HepG2 (cell line): Measurements from ENCODE around the gene ZNF683. TPM values are rescaled to one million over a fixed set of nuclear protein-coding genes. Genes with fewer than 3 reads are reported as not detected.
"Not testable (repeated sequence)": the region's sequence is repeated elsewhere in the genome, so short reads cannot be mapped to it uniquely, and the experiment has no call there.

Source experiments
- ATAC-seq: fragments of 200-7000 bp; cut with Tn5 transposase; 3 replicates; pipeline ENCODE4 v1.9.1; 2020; ENCODE audit warnings: mild to moderate bottlenecking, moderate library complexity
- Bru-seq: library from RNA; stranded (reverse); fragments of 400-500 nt; gene quantifications from one replicate; lab custom pipeline; 2021; lab: Mats Ljungman, UMichigan
- BruChase-seq, 2 experiments: library from RNA; stranded (reverse); fragments of 400-500 nt; gene quantifications; one replicate each; lab custom pipeline; 2021; lab: Mats Ljungman, UMichigan
- BruUV-seq: library from RNA; stranded (reverse); fragments of 400-500 nt; replicated peaks from 2 replicates; lab custom pipeline; 2021; lab: Mats Ljungman, UMichigan
- CTCF ChIA-PET: fragments of 300-600 bp; formaldehyde crosslinking; extraction: SDS; loops from one replicate; lab custom pipeline; 2021; ENCODE audit warnings: low total read pairs, inconsistent platforms, low intra/inter-chr PET ratio; lab: Yijun Ruan, JAX
- POLR2A ChIA-PET: fragments of 350-600 bp; sonication (Branson Sonifier 250); formaldehyde crosslinking; loops from one replicate; lab custom pipeline; 2020; ENCODE audit warnings: antibody characterized with exemption, inconsistent platforms; lab: Yijun Ruan, JAX
- DNase-seq: peaks from one replicate; pipeline ENCODE4 v3.0.0-alpha.2; 2015; ENCODE audit warnings: low spot score
- FAIRE-seq: peaks from 3 replicates; lab custom pipeline; 2011; peaks lifted over from hg19 to GRCh38; lab: Jason Lieb, UNC
- H2AFZ ChIP-seq: one replicate; pipeline ENCODE4 v1.6.1; 2011; ENCODE audit warnings: low read length, inconsistent platforms
- H3K27ac ChIP-seq: fragments of 300-600 bp; 3 replicates; pipeline ENCODE4 v1.8.0; 2011; ENCODE audit warnings: mixed run types, mild to moderate bottlenecking, mixed read lengths, low read length, inconsistent platforms; ENCODE audit not compliant: insufficient read depth; ENCODE audit errors: extremely low read length
- H3K27me3 ChIP-seq, 2 experiments: fragments of 200-600 bp in 1 of 2; 2 replicates in 1 of 2; 3 replicates in 1 of 2; pipeline versions ENCODE4 v1.6.0 to v1.8.0; 2011; ENCODE audit warnings: low read length in 2 of 2, mild to moderate bottlenecking in 2 of 2, moderate library complexity in 2 of 2, inconsistent platforms in 1 of 2; ENCODE audit not compliant: insufficient read depth in 2 of 2, control insufficient read depth in 1 of 2
- H3K36me3 ChIP-seq, 2 experiments: fragments of 200-600 bp in 1 of 2; replicated peaks in 1 of 2; 2 replicates in 1 of 2; 3 replicates in 1 of 2; pipeline versions ENCODE4 v1.5.1 to v1.8.0; 2011; ENCODE audit warnings: low read length in 2 of 2, inconsistent platforms in 1 of 2; ENCODE audit not compliant: insufficient read depth in 2 of 2, control insufficient read depth in 1 of 2
- H3K4me1 ChIP-seq: 2 replicates; pipeline ENCODE4 v1.5.1; 2012; ENCODE audit warnings: low read length, inconsistent platforms; ENCODE audit not compliant: insufficient read depth
- H3K4me2 ChIP-seq: 2 replicates; pipeline ENCODE4 v1.6.0; 2011; ENCODE audit warnings: low read depth, low read length, inconsistent platforms
- H3K4me3 ChIP-seq, 3 experiments: fragments of 200-600 bp in 1 of 3; sonication (generic), shearing (Covaris generic) in 1 of 3; replicated peaks in 1 of 3; 2 replicates each; pipeline ENCODE4 v1.5.1; 2011 to 2016; ENCODE audit warnings: low read length in 3 of 3, inconsistent platforms in 2 of 3, low read depth in 2 of 3, mild to moderate bottlenecking in 2 of 3, control low read depth in 1 of 3, mixed read lengths in 1 of 3; ENCODE audit not compliant: insufficient read depth in 1 of 3
- H3K79me2 ChIP-seq: one replicate; pipeline ENCODE4 v1.6.1; 2011; ENCODE audit warnings: low read length, inconsistent platforms; ENCODE audit not compliant: insufficient read depth
- H3K9ac ChIP-seq: 2 replicates; pipeline ENCODE4 v1.6.0; 2011; ENCODE audit warnings: mild to moderate bottlenecking, low read depth, low read length, inconsistent platforms; ENCODE audit not compliant: insufficient read depth
- H3K9me3 ChIP-seq: 2 replicates; pipeline ENCODE4 v1.5.1; 2012; ENCODE audit warnings: mild to moderate bottlenecking, low read length
- H4K20me1 ChIP-seq: 2 replicates; pipeline ENCODE4 v1.6.0; 2011; ENCODE audit warnings: inconsistent platforms, mild to moderate bottlenecking, low read length, moderate library complexity; ENCODE audit not compliant: insufficient read depth
- CREB1 ChIP-seq, 2 experiments: fragments of 450-650 bp in 1 of 2; IDR thresholded peaks; 2 replicates each; pipeline ENCODE4 v1.6.1; 2016 to 2017; ENCODE audit warnings: control low read depth in 1 of 2, mild to moderate bottlenecking in 1 of 2, missing compliant biosample characterization in 1 of 2, missing genetic modification characterization in 1 of 2
- FOXA1 ChIP-seq, 2 experiments: fragments of 450-650 bp in 1 of 2; sonication (generic) in 1 of 2; formaldehyde crosslinking in 1 of 2; IDR thresholded peaks; 2 replicates each; pipeline versions ENCODE4 v1.4.0 to v1.6.1; 2016 to 2020; ENCODE audit warnings: missing genetic modification reagents in 1 of 2
- MED1 ChIP-seq: sonication (generic); formaldehyde crosslinking; IDR thresholded peaks from 2 replicates; pipeline ENCODE4 v1.4.0; 2020; ENCODE audit warnings: missing genetic modification reagents
- PBX2 ChIP-seq: IDR thresholded peaks from 2 replicates; pipeline ENCODE4 v1.6.1; 2016; ENCODE audit warnings: control low read depth
- RBM39 ChIP-seq: fragments of 200-400 bp; formaldehyde crosslinking; IDR thresholded peaks from one replicate; pipeline ENCODE4 v1.6.1; 2018; ENCODE audit warnings: antibody characterized with exemption, mild to moderate bottlenecking, low read depth, low read length; ENCODE audit not compliant: poor library complexity, severe bottlenecking
- ZBTB20 ChIP-seq: sonication (generic); formaldehyde crosslinking; IDR thresholded peaks from 2 replicates; pipeline ENCODE4 v1.8.1; 2023; ENCODE audit warnings: missing genetic modification reagents, low read depth, mild to moderate bottlenecking, borderline replicate concordance
- ZBTB21 ChIP-seq: sonication (generic); formaldehyde crosslinking; IDR thresholded peaks from 2 replicates; pipeline ENCODE4 v1.4.0; 2020; ENCODE audit warnings: missing genetic modification reagents
- ZIK1 ChIP-seq: sonication (generic); formaldehyde crosslinking; IDR thresholded peaks from 2 replicates; pipeline ENCODE4 v1.5.0; 2020; ENCODE audit warnings: mild to moderate bottlenecking, low read depth, missing genetic modification reagents, borderline replicate concordance
- ZNF703 ChIP-seq: sonication (generic); formaldehyde crosslinking; IDR thresholded peaks from 2 replicates; pipeline ENCODE4 v1.5.1; 2020; ENCODE audit warnings: missing genetic modification reagents, mild to moderate bottlenecking, moderate library complexity, borderline replicate concordance
- ZNF792 ChIP-seq: IDR thresholded peaks from 2 replicates; pipeline ENCODE4 v1.6.1; 2016
- WGBS: methylation state at CpG from one replicate; pipeline ENCODE4 v1.1.6; 2017; ENCODE audit warnings: low lambda C conversion rate; 5-methylcytosine and 5-hydroxymethylcytosine counted together
- in situ Hi-C: cut with HindIII; loops from 2 replicates; pipeline ENCODE4 v1.10.0; 2017; ENCODE audit warnings: low pct_unique_long_range_greater_than_20kb; ENCODE audit not compliant: extremely low pct_ligation_motif_present
- intact Hi-C: fragments of 100-400 bp; cut with micrococcal nuclease; formaldehyde crosslinking; loops from one replicate; pipeline ENCODE4 v1.10.0; 2022; ENCODE audit not compliant: unreplicated experiment
- long read RNA-seq, 2 experiments: library from RNA in 1 of 2; library from polyadenylated mRNA in 1 of 2; stranded (forward) in 1 of 2; unstranded in 1 of 2; transcript quantifications; one replicate each; pipeline ENCODE4 v2.0.0, GENCODE V29; 2019 to 2022
- polyA minus RNA-seq, 3 experiments: library from RNA; depleted of rRNA, polyadenylated mRNA; stranded (reverse); fragments of >200 nt; gene quantifications; 2 replicates each; pipeline ENCODE4 v1.2.3, GENCODE V29; 2011; ENCODE audit warnings: low replicate concordance in 1 of 3
- polyA plus RNA-seq, 8 experiments: library from polyadenylated mRNA; depleted of rRNA in 3 of 8; stranded (reverse) in 7 of 8; unstranded in 1 of 8; fragments of >200 nt; fragmentation: Illumina TruSeq in 4 of 8; extraction: Trizol in 4 of 8; gene quantifications; 2 replicates each; pipeline versions ENCODE4 v1.2.1 to v1.2.3, GENCODE V29; 2011 to 2016; ENCODE audit warnings: low read depth in 4 of 8, missing spikeins in 1 of 8, mixed read lengths in 1 of 8; ENCODE audit not compliant: insufficient read depth in 1 of 8
- total RNA-seq, 5 experiments: library from RNA; depleted of rRNA; stranded (reverse); fragments of >200 nt; fragmentation: Illumina TruSeq; extraction: Trizol; gene quantifications; 2 replicates each; pipeline ENCODE4 v1.2.3, GENCODE V29; 2016; ENCODE audit warnings: low read depth in 1 of 5
- TF ChIP-seq, protein P1 (sequence below): IDR thresholded peaks from 2 replicates; pipeline ENCODE4 v1.6.1; 2018; ENCODE audit warnings: missing genetic modification reagents

Gene ZNF683
- total RNA-seq (2016; rRNA removed; fragmentation: Illumina TruSeq; extraction: Trizol) (not detected in 2 replicates), polyA plus RNA-seq (2011; rRNA removed) (not detected in 2 replicates), polyA minus RNA-seq (2011; rRNA and poly(A)+ RNA removed; ENCODE audit: low replicate concordance) (not detected in 2 replicates), Bru-seq, nascent RNA (not detected), BruChase-seq, experiment 1, labeled RNA remaining after a 6-hour chase (not detected), BruChase-seq, experiment 2, labeled RNA remaining after a 2-hour chase (not detected)
- total RNA-seq (2016; cell fraction: cytosol; rRNA removed; fragmentation: Illumina TruSeq; extraction: Trizol; ENCODE audit: low read depth), result not detected in 2 replicates
- not detected in 2 replicates for total RNA-seq (2016; cell fraction: insoluble cytoplasmic fraction; rRNA removed; fragmentation: Illumina TruSeq; extraction: Trizol)
- total RNA-seq (2016; cell fraction: membrane; rRNA removed; fragmentation: Illumina TruSeq; extraction: Trizol), result not detected in 2 replicates
- total RNA-seq (2016; cell fraction: nucleus; rRNA removed; fragmentation: Illumina TruSeq; extraction: Trizol), result not detected in 2 replicates
- polyA plus RNA-seq (2011; cell fraction: cytosol; rRNA removed), result not detected in 2 replicates
- not detected in 2 replicates for polyA plus RNA-seq (2011; cell fraction: nucleus; rRNA removed)
- not detected in 2 replicates for polyA plus RNA-seq (2012)
- not detected in 2 replicates for polyA plus RNA-seq (2016; cell fraction: cytosol; fragmentation: Illumina TruSeq; extraction: Trizol; ENCODE audit: low read depth)
- not detected in 2 replicates for polyA plus RNA-seq (2016; cell fraction: insoluble cytoplasmic fraction; fragmentation: Illumina TruSeq; extraction: Trizol; ENCODE audit: low read depth)
- polyA plus RNA-seq (2016; cell fraction: membrane; fragmentation: Illumina TruSeq; extraction: Trizol; ENCODE audit: low read depth), result not detected in 2 replicates
- not detected in 2 replicates for polyA plus RNA-seq (2016; cell fraction: nucleus; fragmentation: Illumina TruSeq; extraction: Trizol; ENCODE audit: insufficient read depth, low read depth)
- not detected in 2 replicates for polyA minus RNA-seq (2011; cell fraction: cytosol; rRNA and poly(A)+ RNA removed)
- not detected in 2 replicates for polyA minus RNA-seq (2011; cell fraction: nucleus; rRNA and poly(A)+ RNA removed)
- long read RNA-seq, experiment 1, result 0 reads
- long read RNA-seq, experiment 2, result 0 reads

GRCh38 chr1:26372611-26373010, at the start of gene ZNF683:
TSS of gene ZNF683 (minus strand) at chr1:26372750. CDS start at chr1:26368571, 4,179 bp downstream.
- ATAC-seq; H3K4me3 ChIP-seq; H4K20me1 ChIP-seq; H3K4me1 ChIP-seq; H3K27ac ChIP-seq; intact Hi-C loops; FAIRE-seq; H3K4me2 ChIP-seq; H3K36me3 ChIP-seq; H3K9ac ChIP-seq; CTCF ChIA-PET; in situ Hi-C loops; H3K27me3 ChIP-seq; DNase-seq; POLR2A ChIA-PET; H3K9me3 ChIP-seq; BruUV-seq; H2AFZ ChIP-seq; H3K79me2 ChIP-seq; TF ChIP-seq CREB1 (CRISPR knock-in tag; IDR thresholded peaks at IDR 0.05): not testable (repeated sequence)
- TF ChIP-seq ZBTB21, result peak; percentile 34; the same call in 1 of the 2 replicates
- TF ChIP-seq CREB1 (IDR thresholded peaks at IDR 0.05), result peak; percentile 76
- 50% methylated on average over 3 of the region's 3 CpGs for WGBS

- 25% methylated on average over 2 of the region's 2 CpGs for WGBS
- H3K27ac ChIP-seq, result no peak overlapping the region
- no peaks in the 10 kb centered on the region for H3K4me1 ChIP-seq
- no peak overlapping the region for H2AFZ ChIP-seq
- no peaks in the 10 kb centered on the region for H3K79me2 ChIP-seq
- no peak for FAIRE-seq
- H4K20me1 ChIP-seq, result no peaks in the 10 kb centered on the region
- intact Hi-C loops, result no loop called here
- BruUV-seq, result no TSS peak
- POLR2A ChIA-PET, result interaction anchor here (1.6 kb wide), 1 partner anchor 12 kb away, joined by 6 read pairs; the partner anchor contains the start of gene DHDDS
- no peak for DNase-seq
- no peak overlapping the region for H3K4me2 ChIP-seq
- in situ Hi-C loops, result no loop called here
- 0 out of 5 replicates have a peak, but pooled peaks cover 0 to 7% of the 10 kb centered on the region in 2 experiments for H3K27me3 ChIP-seq
- CTCF ChIA-PET, result no interaction called here
- no peak overlapping the region for H3K4me3 ChIP-seq
- no peak for ATAC-seq
- no peaks in the 10 kb centered on the region for H3K36me3 ChIP-seq
- no peak overlapping the region for H3K9ac ChIP-seq
- no peaks in the 10 kb centered on the region for H3K9me3 ChIP-seq
- TF ChIP-seq ZNF703 (CRISPR knock-in tag), result no peak
- TF ChIP-seq RBM39, result no peak
- no peak for TF ChIP-seq ZIK1 (CRISPR knock-in tag)
- TF ChIP-seq FOXA1 (IDR thresholded peaks at IDR 0.05), result no peak
- no peak for TF ChIP-seq FOXA1 (CRISPR knock-in tag; IDR thresholded peaks at IDR 0.05)
- no peak for TF ChIP-seq MED1 (CRISPR knock-in tag)
- TF ChIP-seq ZNF792, result no peak
- TF ChIP-seq ZBTB20 (CRISPR knock-in tag), result no peak
- TF ChIP-seq, protein P1, sequence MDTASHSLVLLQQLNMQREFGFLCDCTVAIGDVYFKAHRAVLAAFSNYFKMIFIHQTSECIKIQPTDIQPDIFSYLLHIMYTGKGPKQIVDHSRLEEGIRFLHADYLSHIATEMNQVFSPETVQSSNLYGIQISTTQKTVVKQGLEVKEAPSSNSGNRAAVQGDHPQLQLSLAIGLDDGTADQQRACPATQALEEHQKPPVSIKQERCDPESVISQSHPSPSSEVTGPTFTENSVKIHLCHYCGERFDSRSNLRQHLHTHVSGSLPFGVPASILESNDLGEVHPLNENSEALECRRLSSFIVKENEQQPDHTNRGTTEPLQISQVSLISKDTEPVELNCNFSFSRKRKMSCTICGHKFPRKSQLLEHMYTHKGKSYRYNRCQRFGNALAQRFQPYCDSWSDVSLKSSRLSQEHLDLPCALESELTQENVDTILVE, result no peak
- no peak for TF ChIP-seq PBX2 (CRISPR knock-in tag)
Measured at GRCh38 chr1:26419494-26419893, 46.9 kb upstream of the ZNF683 start.
